Measurements from ENCODE around the gene CARMIL3.
A peak's percentile ranks its signal among the peaks of the same experiment; 100 is the strongest.
"Not testable (repeated sequence)": the region's sequence is repeated elsewhere in the genome, so short reads cannot be mapped to it uniquely, and the experiment has no call there.

The CARMIL3 gene

GRCh38 chr14:24051789-24052655 is at the start of gene CARMIL3:
TSS of gene CARMIL3 (plus strand) at chr14:24052009. CDS start at chr14:24052154, 145 bp downstream.
- peak; percentile 69 for DNase-seq

GRCh38 chr14:24006471-24006816 is 45.4 kb upstream of the CARMIL3 start:
- not testable (repeated sequence) for DNase-seq

GRCh38 chr14:24006817-24007652 is 44.8 kb upstream of the CARMIL3 start:
- DNase-seq, result peak; percentile 63

GRCh38 chr14:24011051-24011450 is 40.8 kb upstream of the CARMIL3 start:
- no peak for DNase-seq

- DNase-seq, result not testable (repeated sequence)
Observed at GRCh38 chr14:24012726-24013273, 39.0 kb upstream of the CARMIL3 start.

- peak; percentile 89 for DNase-seq
Observed at GRCh38 chr14:24013654-24014514, 37.9 kb upstream of the CARMIL3 start.

GRCh38 chr14:24015745-24016144 is 36.1 kb upstream of the CARMIL3 start:
- not testable (repeated sequence) for DNase-seq

- peak; percentile 19 for DNase-seq
Observed at GRCh38 chr14:24018978-24019377, 32.8 kb upstream of the CARMIL3 start.

- not testable (repeated sequence) for DNase-seq
Observed at GRCh38 chr14:24019944-24020343, 31.9 kb upstream of the CARMIL3 start.

- DNase-seq, result not testable (repeated sequence)
Observed at GRCh38 chr14:24020520-24020919, 31.3 kb upstream of the CARMIL3 start.

GRCh38 chr14:24024939-24025418 is 26.8 kb upstream of the CARMIL3 start:
- not testable (repeated sequence) for DNase-seq

- DNase-seq, result not testable (repeated sequence)
Observed at GRCh38 chr14:24029687-24030086, 22.1 kb upstream of the CARMIL3 start.

- DNase-seq, result not testable (repeated sequence)
Observed at GRCh38 chr14:24031331-24031730, 20.5 kb upstream of the CARMIL3 start.

- peak; percentile 50 for DNase-seq
Observed at GRCh38 chr14:24032727-24033418, 18.9 kb upstream of the CARMIL3 start.

GRCh38 chr14:24035769-24036168 is 16.0 kb upstream of the CARMIL3 start:
- not testable (repeated sequence) for DNase-seq

- DNase-seq, result peak; percentile 87
Observed at GRCh38 chr14:24036169-24036962, 15.4 kb upstream of the CARMIL3 start.

- not testable (repeated sequence) for DNase-seq
Observed at GRCh38 chr14:24036963-24037657, 14.7 kb upstream of the CARMIL3 start.

- DNase-seq, result no peak
Observed at GRCh38 chr14:24037658-24038037, 14.2 kb upstream of the CARMIL3 start.

- DNase-seq, result no peak
Observed at GRCh38 chr14:24038686-24039085, 13.1 kb upstream of the CARMIL3 start.

- DNase-seq, result no peak
Observed at GRCh38 chr14:24040692-24041091, 11.1 kb upstream of the CARMIL3 start.

Data from hematopoietic multipotent progenitor cell treated with erythropoietin and hydrocortisone succinate and interleukin-3 and kit ligand, for 6 days (in vitro differentiated cells).